Stimulated activated CD8-positive, alpha-beta memory T cell treated with anti-CD3 and anti-CD28 coated beads, Interleukin-15, amount 100 ng/mL, for 1 hour (primary cell): ENCODE data around the gene MADD.
"Not testable (repeated sequence)": the region's sequence is repeated elsewhere in the genome, so short reads cannot be mapped to it uniquely, and the experiment has no call there.

Source experiments
- DNase-seq: peaks from one replicate; pipeline ENCODE4 v3.0.0-alpha.2; 2020; ENCODE audit warnings: low read depth

MADD gene

DNA sequence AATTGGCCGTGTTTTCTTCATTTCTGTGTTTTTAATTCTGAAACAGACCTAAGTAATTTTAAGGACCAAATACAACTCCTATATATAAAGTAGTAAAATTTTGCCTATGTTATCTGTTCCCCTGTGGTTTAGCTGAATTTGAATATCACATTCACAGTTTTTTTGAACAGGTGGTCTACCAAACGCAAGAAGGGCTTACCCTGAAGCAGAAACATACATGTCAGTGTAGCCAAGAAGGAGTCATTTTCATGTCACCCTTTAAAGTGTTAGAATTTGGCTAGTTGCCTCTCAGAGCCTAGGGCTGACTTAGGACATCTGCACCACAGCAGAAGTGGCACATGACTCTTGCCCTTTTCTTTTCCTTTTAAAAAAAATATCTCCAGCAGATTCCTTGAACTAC, 48.2 kb downstream of the MADD start:
- DNase-seq, result no peak

DNA sequence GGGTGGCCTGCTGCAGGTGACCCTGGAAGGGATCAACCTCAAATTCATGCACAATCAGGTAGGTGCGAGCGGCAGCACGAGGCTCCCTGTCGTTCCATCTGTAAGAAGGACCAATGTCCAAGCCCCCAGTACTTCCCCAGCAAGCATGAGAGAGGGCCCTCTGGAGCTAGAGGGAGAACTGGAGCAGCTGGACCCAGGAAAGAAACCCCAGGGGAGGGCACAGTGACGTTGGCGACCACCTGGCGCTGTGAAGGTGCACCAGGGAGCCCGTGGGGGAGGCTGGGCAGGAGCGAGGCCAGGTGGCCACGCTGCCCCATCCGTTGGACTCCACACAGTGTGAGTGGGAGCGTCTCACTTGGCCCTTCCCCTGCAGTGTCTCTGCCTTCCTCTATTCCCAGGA, 54.6 kb downstream of the MADD start:
- no peak for DNase-seq

DNA sequence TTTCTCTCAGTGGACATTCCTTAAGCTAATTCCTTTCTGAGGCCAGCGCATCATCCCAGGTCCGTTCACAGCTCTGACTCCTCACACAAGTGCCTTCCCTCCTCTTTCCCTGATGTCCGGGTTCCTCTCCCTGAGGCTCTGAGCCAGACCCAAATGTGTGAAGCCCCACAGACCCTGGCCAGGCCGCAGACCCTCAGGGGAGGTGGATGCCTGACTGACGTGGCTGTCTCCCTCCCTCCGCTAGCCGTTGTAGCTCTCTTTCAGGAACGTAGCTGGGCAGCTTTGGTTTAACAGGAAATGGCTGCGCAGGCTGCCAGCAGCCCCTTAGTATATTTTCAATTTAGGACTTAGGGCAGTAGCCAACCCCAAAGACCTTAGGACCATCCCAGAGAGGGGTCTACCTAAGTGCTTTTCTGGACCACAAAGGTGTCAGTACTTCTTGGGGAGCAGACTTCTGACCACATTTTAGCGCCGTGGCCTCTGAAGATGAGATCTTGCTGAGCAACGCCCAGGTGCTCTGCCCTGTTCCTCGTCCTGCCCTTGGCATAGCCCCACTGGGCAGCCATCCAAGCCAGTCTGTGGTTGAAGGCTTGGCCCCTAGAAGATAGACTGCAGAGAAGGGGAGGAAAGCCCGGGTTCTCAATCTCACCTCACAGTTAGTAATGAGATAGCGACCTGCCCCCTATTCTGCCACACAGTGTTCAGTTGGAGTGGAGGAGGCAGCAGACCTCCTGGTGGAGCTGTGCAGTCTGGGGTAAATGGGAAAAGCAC, 55.5 kb downstream of the MADD start:
- DNase-seq, result no peak

DNA sequence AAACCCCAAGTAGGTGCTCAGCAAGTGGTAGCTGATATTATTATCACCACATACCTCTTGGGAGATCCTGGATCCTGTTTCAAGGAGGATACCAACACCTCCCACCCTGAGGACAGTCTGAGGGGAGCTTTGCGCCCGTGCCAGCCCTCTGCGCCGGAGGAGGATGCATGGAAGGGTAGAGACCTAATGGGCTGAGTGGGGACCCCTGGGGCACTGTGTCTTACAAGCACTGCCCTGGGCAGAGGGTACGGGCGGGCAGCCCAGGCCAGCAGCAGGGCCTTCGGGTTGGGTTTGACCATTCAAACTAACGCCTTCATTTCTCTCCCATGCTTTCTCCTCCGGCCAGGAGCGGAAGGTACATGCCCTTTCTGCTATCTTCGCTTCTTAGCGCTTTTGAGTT, 56.3 kb downstream of the MADD start:
- DNase-seq, result no peak

DNA sequence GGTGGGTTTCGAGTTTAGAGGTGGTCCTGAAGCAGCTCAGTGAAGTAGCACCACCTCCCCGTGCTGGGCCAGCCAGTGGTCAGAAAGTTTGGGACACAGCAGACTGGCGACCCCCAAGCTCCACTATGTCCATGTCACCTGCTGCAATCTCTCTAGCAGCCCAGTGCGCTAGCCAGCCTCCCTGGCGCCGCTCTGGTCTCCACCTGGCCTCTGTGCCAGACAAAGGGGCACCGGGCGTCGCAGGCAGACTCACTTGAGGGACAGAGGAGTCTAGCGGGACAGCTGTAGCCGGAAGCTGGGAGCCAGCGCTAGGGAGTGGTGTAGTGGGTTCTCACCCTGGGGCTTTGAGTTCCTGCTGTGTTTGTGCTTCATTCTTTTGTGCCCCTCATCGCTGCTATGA, 57.1 kb downstream of the MADD start:
- no peak for DNase-seq

DNA sequence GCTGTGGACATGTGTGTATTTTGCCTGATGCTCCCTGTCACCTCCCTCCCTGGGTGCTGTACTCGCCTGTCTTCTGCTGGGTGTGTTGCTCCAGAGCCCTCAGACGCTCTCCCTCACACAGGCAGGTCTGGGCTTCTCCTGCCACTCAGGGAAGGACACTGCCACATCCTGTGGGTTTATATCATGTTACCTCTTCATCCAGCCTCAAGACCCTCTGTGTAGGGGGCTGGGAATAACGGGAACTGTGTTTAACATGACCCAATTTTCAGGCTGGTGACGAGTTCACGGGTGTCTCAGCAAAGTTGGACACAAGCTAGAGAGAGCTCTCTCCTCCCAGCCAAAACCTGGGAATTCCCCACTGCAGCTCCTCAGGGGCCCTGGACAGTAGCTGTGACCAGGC, 58.0 kb downstream of the MADD start:
- no peak for DNase-seq

DNA sequence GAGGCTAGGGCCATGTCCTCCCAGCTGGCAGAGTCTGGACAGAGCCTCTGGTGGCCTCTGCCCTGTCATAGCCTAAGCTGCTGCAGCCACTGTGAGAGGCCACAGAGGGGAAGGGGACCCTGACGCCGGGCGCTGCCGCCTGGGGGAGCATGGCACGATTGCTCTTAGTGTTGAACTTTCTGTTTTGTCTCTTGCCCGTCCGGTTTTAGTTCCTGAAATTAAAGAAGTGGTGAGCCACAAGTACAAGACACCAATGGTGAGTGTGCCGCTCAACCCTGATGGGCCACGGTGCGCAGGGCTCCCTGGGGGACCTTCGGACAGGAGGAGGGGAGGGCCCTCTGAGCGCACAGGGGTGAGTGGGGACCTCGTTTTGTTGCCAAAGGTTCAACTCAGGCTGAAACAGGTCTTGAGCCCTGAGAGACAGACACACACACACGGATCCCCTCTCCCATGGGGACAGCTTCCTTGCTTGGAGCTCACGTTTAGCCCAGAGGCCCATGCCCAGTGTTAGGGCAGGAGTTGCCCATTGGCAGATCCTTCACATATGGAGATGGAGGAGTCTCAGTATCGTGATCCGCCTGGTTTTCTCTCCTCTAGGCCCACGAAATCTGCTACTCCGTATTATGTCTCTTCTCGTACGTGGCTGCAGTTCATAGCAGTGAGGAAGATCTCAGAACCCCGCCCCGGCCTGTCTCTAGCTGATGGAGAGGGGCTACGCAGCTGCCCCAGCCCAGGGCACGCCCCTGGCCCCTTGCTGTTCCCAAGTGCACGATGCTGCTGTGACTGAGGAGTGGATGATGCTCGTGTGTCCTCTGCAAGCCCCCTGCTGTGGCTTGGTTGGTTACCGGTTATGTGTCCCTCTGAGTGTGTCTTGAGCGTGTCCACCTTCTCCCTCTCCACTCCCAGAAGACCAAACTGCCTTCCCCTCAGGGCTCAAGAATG, 58.8 kb downstream of the MADD start:
- DNase-seq, result no peak

DNA sequence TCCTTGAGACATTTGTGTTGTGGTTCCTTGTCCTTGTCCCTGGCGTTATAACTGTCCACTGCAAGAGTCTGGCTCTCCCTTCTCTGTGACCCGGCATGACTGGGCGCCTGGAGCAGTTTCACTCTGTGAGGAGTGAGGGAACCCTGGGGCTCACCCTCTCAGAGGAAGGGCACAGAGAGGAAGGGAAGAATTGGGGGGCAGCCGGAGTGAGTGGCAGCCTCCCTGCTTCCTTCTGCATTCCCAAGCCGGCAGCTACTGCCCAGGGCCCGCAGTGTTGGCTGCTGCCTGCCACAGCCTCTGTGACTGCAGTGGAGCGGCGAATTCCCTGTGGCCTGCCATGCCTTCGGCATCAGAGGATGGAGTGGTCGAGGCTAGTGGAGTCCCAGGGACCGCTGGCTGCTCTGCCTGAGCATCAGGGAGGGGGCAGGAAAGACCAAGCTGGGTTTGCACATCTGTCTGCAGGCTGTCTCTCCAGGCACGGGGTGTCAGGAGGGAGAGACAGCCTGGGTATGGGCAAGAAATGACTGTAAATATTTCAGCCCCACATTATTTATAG, 59.6 kb downstream of the MADD start:
- no peak for DNase-seq

DNA sequence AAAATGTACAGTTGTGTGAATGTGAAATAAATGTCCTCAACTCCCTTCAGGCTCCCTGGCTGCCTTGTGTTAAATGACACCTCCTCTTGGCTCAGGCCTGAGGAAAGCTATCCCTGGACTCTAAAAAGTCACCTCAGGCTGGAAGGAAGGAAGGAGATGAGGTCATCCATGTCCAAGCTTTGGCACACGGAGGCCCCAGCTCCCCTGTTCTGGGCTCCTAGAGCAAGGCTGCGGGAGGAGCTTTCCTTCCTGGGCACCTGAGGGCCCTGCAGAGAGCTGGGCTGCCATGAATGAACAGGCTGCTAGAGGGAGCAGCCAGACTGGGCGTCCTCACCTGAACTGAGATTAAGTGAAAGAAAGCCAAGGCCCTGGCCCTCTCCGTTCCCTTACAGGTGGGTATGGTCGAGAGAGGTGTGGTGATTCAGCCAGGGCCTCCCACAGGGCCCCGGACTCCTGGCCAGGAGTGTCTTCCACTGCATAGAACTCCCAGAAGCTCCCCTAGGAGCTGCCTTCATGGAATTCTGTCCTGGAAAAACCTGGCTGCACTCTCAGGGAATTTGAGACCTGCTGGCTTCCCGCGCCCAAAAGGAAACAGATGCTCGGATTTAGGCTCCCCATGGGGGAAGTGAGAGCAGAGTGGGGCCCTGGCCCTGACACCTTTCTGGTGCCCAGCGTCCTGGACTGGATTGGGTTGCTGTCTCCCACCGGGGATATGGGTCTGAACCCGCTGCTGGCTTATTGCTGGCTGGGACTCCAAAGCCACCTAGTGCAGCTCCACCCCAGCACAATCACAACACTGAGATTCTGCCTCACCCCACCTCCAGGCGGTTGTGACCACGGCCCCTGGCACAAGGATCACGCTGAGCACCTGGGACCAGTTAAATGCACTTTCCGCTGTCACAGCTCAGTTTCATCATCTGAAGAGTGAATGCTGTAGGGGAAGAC, 60.3 kb downstream of the MADD start:
- DNase-seq, result no peak

DNA sequence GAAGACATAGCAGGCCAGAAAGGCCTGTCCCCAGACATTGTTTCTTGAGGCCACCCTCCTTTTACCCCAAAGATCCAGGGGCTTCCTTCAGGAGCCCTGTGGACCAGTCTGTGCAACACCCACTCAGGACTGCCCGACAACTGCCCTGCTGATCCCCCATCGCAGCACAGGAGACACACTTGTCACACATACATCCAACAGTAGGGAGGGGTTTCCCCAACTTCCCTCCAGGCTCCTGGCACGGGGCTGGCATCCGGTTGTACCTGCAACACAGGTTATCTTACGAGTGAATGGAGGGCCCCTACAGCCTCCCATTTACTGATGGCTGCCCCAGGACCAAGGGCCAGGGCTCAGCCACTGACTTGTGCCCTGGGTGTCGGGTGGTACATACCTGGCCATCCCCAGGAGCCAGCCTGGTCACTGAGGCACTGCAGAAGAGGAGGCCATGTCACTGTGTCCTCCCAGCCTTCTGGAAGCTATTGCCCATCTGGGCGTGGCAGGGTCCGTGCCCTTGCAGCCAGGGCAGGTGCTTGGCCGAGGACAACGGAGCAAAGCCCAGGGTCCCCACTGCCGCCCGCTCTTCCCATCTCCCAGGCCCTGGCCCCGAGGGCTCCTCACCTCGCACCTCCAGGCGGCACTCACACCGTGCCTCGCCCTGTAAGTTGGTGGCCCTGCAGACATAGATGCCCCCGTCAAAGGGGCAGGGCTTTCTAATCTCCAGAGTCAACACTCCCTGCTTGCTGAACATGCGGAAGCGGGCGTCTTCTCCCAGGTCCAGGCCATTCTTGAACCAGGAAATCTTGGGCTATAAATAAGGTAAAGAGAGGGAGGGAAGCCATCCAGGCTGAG, 61.7 kb downstream of the MADD start:
- DNase-seq, result no peak

DNA sequence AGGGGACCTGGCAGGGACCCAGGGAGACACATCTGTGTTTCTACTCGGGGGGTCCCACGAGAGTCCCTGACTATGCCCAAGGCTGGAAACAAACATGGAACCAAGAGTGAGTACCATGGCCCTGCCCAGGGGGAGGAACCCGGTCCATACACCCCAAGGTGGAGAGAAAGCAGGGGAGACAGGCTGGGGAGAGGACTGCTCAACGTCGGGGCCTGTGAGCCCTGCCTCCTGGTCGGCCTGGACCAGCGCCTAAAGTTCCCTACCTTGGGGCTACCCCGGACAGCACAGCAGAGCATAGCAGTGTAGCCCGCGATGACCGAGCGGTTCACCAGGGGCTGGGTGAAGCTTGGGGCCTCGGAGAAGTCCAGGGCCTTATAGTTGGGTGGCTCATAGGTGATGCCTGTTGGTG, 62.4 kb downstream of the MADD start:
- no peak for DNase-seq

DNA sequence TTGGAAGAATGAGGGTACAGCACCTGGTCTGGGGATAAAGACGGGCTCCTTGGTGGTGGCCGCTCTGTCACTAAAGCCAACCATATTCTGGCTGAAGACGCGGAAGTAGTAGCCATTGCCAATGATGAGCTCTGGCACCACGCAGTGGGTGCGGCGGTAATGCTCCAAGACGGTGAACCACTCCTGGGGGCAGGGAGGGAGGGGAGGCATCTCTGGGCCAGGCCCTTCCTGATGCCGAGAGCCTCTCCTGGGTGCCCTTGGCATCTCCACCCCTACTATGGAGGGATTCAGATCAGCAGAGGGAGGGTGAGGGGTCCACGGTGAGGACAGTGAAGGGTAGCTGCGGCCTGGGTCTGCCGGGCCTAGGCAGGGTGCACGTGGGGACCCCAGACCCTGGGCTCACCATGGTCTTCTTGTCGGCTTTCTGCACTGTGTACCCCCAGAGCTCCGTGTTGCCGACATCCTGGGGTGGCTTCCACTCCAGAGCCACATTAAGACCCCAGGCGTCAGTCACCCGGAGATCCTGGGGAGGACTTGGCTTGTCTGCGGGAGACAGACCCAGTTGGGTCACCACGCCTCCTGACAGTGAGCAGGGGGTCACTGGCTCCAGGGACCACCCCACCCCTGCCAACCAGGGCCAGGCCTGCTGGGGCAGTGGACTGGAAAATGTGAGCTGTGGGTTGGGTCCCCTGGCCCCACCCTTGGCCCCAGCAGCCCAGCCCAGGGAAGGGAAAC, 63.0 kb downstream of the MADD start:
- no peak for DNase-seq

DNA sequence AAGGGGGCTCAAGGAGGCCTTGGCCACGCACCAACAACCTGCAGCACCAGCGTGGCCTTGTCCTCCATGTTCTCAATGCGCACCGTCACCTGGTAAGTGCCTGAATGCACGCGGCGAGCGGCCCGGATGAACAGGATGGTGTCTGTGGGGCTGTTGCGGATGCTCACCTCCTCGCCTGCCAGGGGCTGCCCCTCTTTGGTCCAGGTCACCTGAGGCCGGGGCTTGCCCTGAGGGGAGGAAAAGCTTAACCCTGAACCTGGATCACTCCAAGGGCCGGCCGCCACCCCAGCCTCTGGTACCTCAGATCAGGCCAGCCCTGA, 63.6 kb downstream of the MADD start:
- DNase-seq, result no peak

DNA sequence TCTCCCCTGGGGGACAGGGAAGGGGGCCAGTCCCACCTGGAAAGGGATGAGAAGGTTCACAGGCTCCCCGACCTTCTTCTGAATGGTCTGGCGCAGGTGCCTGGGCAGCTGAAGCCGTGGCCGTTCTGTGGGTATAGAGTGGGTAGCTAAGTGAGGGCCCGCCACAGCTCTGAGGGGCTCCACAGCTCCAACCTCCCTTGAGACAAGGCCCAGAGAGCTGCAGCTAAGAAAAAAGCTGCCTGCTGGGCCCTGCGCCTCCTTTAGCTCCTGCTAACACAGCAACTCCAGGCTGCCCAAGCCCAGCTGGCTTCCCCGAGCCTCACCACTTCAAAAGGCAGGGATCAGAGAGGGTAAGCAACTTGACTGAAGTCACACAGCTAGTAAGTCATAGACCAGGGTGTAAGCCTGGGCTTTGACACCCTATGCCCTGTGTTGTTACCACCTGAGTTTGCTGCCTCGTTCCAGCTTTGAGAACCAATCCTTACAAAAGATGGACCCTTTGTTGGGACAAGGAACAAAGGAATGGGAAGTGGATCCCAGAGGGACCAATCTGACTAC, 64.0 kb downstream of the MADD start:
- DNase-seq, result no peak

DNA sequence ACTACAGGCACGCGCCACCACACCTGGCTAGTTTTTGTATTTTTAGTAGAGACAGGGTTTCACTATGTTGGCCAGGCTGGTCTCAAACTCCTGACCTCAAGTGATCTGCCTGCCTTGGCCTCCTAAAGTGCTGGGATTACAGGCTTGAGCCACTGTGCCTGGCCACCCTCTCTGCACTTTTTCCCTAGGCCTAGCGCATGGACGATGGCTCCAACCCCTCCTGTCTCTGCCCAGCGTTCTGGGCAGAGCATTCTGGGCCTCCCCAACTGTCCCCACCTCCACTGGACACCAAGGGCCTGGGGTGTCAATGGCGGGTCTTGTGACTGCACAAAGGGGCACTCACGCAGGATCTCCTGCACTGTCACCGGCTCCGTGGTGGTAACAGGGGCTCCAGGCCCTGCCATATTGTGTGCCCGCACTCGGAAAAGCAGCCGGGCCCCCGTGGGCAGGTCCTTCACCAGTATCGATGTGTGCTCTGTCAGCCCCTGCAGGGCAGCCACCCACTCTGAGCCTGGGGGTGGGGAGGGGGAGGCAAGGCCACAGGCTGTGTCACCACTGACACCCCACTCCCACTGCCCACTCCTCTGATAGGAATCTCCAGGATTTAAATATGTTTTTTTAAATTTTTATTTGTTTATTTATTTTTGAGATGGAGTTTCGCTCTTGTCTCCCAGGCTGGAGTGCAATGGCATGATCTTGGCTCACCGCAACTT, 64.9 kb downstream of the MADD start:
- not testable (repeated sequence) for DNase-seq

DNA sequence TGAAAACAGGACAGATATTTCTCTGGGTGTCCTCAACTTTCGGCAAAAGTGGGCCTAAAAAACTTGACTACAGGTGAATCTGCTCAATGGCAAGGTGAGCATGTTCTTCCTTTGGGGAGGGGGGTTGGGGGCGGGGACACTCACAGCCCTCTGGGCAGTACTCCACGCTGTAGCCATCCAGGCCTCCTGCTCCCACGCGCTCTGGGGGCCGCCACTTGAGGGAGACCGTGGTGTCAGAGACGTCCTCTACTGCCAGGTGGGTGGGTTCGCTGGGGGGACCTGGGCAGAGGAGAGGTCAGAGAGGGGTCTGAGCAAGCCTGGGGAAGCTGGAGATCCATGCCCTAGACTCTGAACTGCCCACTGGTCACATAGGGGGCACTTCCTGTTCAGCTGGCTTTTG, 65.8 kb downstream of the MADD start:
- no peak for DNase-seq

DNA sequence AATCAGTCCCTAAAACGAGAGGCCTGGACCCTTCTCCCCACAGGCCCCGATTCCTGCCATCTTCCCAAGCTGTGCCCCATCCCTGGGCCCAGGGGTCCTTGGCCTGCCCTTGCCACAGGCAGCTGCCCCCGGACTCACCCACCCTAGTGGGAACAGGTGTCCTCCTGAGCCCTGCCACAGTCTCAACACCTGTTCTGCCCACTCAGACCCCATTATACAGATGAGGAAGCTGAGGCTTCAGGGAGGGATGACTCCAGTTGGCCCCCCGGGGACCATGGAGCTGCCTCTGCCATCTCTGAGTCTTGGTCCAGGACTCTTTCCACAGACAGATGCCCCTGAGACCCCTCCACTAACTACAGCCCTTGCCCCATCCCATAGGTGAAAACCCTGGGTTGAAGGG, 66.7 kb downstream of the MADD start:
- DNase-seq, result no peak

DNA sequence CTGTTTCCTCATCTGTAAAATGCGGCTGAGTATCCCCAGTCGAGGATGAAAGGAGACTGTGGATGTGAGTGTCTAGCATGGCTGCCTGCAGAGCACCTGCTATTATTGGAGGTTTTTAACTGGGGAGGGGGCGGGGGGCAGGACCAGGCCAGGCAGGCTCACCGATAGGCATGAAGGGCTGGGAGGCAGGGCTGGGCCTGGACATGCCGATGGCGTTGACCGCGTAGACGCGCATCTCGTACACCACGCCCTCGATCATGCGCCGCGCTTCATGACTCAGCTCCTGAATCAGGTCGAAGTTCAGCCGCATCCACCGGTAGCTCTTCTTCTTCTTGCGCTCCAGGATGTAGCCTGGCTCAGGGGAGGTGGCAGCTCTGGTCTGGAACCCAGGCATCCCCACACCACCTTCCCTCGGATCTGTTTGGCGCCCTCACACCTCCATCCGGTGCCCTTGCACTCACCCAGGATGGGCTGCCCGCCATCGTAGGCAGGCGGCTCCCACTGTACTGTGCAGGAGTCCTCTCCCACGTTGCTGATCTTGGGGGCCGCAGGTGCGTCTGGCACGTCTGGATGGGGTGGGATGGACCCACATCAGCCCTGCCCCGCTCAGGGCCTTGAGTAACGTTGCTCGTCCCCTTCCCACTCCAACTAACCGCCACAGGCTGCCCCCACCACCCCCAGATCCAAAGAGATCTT, 67.4 kb downstream of the MADD start:
- no peak for DNase-seq
